Measurements from ENCODE around the gene ATXN1.
"Not testable (repeated sequence)": the region's sequence is repeated elsewhere in the genome, so short reads cannot be mapped to it uniquely, and the experiment has no call there.

The ATXN1 gene

DNA sequence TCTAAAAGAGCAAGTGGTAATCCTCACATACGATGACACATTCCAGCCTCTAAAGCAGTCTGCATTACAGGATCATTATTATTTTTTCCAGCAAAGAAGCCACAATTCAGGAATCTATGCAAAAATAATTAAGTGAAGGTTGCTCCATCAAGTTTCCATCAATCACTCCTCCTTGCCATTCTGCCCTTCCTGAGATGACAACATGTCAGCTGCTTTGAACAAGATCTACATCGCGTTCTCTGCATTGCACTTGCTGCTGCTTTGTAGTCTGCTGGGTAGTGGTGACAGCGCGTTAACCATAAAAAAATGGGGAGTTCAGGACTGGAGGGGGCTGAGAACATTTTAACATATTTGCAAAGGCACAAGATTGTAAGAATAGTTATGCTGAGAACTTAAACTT is 375.2 kb downstream of the ATXN1 start:
- DNase-seq (ENCODE audit: low spot score) = no peak

DNA sequence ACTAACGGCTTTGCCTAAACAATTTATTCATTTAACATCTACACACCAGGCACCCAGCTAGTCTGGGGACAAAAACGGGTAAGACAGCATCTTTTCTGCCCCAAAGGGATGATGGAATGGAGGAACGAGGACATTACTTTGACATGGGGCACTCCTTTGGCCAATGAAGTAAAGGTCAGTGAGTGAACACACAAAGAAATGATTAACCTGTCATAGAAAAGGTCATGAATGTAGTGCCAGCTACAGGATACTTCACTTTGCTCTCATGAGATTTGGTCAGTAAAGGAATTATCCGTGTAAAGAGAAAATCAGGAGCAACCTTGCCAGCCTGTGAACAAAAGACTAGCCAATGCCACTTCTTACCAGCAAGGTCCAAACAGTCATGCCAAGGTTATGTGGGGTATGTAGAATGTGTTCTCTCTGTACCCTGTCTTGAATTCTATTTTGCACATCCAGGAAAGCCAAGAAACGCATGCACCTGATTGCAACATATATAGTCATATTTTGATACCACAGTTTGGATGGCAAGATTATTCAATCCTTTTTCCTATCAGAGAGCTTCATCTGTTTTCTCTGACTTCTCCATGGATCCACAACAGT is 377.6 kb downstream of the ATXN1 start:
- no peak for DNase-seq (ENCODE audit: low spot score)

DNA sequence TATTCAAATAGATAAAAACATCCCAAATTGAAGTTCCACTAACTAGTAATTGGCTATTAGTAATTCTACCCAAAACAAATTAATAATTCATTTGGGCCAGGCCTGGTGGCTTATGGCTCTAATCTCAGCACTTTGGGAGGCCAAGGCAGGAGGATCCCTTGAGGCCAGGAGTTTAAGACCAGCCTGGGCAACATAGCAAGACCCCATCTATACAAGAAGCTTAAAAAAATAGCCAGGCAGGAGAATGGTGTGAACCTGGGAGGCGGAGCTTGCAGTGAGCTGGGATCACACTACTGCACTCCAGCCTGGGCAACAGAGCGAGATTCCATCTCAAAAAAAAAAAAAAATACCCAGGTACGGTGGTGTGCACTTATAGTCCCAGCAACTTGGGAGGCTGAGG is 379.3 kb downstream of the ATXN1 start:
- not testable (repeated sequence) for DNase-seq (ENCODE audit: low spot score)

DNA sequence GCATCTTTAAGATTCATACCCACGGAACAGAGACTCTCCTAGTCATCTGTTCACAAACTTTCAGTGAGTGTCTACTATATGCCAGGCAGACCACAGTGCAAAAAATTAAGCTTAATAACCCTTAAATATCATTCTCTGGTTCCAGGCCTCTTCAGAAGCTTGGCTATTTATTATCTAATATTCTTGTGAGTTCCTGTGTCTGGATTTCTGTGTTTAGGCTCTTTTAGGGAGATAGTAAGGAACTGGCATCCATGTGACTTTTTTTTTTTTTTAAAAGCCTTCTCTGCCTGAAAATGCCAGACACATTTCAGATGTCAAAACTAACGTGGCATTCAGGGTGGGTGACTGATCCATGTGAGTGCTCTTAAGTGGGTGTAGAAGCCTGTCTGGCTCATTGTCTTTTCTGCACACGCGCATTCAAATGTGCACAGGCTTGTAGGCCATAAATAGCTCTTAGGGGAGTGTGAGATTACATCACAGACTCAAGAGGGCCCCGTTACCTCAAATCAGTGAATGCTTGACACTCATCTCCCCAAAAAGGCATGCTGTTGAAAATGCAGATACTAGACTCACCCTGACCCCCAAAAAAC is 380.9 kb downstream of the ATXN1 start:
- DNase-seq (ENCODE audit: low spot score) = no peak

DNA sequence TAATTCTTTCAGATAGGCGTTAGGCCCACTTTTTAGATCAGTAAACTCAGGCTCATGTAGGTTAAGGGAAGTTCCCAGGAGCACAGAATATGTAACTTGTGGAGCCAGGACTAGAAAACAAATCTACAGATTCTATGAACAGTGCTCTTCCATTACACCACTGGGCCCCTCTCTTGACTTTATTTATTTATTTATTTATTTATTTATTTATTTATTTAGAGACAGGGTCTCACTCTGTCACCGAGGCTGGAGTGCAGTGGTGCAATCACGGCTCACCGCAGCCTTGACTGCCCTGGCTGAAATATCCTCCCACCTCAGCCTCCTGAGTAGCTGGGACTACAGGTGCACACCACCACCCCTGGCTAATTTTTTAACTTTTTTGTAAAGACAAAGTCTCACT is 382.9 kb downstream of the ATXN1 start:
- DNase-seq (ENCODE audit: low spot score) = not testable (repeated sequence)

DNA sequence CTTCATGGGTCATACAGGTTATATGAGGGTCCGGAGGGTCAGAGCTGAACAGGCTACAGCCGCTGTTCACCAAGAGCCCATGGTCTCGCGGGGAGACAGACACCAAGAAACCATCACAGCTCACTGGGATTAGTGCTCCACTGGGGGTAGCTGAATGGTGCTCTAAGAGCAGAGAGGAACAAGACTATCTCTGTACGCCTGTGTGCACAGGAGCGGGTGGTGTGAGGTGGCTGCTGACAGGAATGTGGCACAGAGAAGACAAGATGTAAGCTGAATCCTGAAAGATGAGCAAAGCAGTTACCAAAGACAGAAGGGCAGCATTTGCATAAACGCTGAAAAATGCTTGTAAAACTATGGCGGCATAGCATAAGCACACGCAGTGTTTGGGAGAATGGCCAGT is 383.8 kb downstream of the ATXN1 start:
- no peak for DNase-seq (ENCODE audit: low spot score)

DNA sequence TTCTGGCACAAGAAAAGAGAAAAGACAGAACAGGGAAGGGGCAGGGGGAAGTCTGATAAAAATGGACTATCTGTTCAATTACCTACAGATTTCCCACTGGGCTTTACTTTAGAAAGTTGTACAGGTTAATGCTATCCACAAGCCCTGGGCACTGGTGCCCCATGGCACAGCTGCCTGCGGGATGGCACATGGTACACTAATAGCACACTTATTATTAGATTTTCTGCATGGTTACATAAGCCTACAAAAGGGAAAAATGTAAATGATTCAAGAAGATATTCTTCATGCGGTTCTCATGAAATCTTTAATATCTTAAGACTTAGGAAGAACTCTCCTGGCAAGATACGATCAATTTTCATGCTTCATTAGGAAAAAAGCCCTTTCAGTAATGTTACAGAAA is 385.4 kb downstream of the ATXN1 start:
- DNase-seq (ENCODE audit: low spot score) = no peak

DNA sequence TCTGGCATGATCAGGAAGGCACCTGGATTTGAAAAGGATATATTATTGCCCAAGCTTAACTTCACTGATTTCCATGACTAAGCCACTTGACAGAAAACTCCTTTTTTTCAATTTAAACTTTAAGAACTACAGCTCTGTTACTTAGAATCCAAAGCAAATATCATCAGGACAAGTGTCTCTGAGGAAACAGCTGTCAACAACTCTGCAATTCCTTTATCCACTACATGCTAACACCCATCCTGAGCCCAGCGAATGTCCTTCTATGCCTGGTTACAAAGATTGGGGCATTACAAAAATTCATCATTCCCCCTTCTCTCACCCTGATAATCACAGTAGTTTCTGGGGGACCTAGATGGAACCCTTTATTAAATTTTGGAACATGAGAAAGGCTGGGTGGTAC is 386.1 kb downstream of the ATXN1 start:
- no peak for DNase-seq (ENCODE audit: low spot score)

DNA sequence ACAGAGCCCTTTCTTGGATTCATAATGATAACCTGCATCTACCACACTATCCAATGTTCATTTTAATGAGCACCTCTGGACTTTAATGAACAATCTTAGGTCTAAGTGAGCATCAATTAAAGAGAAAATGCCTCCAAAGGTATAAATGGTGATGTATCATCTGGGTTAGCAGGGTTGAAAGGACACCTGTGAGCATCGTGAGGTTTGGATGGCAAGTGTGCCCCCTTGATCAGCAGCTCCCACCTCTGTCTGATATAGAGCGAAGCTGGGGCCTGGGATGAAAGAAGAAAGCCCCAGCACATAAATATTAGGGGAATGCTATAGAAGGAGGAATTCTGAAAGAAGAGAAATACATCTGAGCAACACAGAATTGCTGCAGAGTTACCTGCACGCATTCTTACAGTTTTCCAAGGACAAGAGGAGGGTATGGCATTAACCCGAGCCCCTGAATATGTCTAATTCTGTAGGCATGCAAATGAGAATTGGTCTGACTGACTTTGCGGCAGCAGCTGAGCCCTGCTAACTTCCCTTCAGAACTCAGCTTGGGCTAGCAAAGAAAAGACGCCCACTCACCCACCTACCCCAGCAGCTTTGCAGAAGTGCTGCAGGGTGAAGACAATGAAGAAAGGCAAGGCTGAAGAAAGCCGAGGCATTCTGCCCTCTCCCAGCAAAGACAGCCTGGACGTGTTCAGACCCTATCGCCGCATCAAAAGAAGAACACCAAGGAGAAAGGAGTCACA is 386.6 kb downstream of the ATXN1 start:
- DNase-seq (ENCODE audit: low spot score) = no peak

DNA sequence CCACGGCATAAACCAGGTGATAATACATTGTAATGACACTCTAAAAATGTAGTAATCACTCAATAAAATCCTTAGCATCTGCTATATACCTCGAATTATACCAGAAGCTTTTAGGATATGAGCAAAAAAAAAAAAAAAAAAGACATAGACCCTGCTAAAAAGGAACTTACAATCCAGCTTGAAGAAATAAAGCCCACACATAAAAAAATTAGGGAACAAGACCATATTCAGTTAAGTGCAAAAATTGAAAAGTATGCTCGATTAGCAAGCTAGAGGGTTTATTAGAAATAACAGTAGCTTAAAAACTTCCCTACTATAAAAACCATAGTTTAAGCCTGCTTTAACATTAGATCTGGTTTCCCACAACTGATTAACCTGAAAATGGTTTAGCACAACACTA is 387.2 kb downstream of the ATXN1 start:
- DNase-seq (ENCODE audit: low spot score) = no peak

DNA sequence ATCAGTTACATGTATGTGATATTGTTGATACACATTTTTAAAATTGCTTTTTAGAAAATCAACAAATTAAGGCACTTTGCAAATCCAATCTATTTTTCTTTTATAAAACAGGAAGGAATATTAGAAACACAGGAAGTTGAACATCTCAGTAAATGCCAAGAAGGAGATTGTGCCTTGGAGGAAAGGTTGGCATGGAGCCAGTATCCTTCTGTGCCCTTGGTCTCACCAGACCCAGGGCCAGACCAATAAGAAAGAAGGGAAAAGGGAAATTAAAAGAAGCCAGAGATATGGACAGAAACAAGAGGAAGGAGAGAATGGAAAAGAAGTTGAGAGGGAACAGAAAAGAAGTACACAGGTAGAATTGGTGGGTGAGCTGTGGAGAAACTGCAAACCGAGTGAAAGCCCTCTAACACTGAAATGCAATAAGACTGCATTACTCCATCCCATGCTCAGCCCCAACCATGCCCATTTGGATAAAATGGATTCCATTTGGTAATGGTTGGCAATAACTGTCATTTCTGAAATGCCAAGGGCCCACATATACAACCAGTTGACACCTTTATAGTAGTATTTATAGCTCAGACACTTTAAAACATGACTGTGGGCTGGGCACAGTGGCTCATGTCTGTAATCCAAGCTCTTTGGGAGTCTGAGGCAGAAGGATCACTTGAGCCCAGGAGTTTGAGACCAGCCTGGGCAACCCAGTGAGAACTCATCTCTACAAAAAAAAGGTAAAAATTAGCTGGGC is 389.1 kb downstream of the ATXN1 start:
- no peak for DNase-seq (ENCODE audit: low spot score)

DNA sequence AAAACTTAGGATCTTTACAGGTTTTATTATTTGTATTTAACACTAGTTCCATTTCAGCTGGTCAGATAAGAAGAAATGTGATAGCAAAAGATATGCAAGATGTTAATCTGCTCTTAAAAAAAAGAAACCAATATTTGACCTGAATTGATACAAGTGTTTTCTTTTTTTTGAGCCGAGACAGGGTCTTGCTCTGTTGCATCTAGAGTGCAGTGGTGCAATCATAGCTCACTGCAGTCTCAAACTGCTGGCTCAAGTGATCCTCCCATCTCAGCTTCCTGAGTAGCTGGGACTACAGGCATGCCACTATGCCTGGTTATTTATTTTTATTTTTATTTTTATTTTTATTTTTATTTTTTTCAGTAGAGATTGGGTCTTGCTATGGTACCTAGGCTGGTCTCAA is 389.9 kb downstream of the ATXN1 start:
- no peak for DNase-seq (ENCODE audit: low spot score)

DNA sequence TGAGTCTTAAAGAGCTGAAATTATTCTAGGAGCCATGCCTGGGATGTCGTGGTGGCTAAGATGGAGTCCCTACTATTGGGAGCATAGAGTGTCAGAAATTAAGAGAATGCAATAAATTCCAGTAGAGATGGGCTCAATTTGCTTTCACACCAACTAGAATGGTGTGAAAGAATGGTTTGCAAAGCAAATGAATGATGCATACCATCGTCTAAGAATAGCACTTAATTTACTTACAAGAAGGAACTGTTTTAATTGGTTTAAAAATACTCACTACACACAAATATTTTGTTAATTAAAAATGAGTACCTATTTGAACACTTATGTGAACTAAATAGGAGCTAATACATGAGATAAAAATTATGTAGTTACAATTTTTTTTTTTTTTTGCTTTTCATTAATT is 390.3 kb downstream of the ATXN1 start:
- no peak for DNase-seq (ENCODE audit: low spot score)

DNA sequence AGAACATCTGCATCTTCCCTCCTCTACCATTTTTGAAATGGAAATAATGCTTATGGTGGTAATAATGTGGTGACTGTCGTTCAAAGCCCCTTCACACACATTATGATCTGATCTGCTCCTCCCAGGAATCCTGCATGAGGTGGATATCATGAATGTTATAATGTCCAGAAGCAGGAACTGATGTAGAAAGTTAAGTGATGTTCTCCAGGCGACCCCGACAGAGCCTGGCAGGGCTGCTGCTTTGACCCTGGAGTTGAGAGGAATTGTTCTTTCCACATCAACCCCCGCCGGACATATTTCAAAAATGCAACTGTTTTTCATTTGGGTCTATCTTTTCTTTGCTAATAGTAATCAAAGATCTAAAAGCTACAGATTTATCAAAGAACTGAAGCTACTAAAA is 391.3 kb downstream of the ATXN1 start:
- DNase-seq (ENCODE audit: low spot score) = no peak

DNA sequence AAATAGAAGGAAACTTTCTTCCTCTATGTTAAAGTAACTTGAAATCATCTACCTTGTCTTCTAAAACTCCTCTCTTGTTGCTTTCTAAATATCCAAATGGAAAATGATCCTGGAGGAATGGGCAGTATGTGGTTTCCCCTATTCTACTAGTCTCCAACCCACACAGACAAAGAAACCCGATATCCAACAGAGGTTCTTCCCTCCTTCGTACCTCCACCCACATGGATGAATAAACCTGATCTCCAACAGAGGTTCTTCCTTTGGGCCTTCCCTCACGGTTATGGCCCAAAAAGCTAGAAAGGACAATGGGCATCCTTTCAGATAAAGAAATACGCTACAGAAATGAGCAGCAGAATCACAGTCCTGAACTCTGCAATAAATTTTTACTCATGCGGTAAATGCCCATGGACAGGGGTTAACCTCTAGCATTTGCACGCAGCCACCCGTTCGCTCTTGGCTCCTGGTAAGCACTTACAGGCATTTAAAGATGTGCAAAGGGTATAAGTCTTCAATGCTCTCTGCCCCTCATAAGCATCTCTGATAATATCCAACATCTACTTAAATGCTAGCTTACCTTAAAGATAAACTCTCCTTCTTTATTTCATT is 392.0 kb downstream of the ATXN1 start:
- no peak for DNase-seq (ENCODE audit: low spot score)

DNA sequence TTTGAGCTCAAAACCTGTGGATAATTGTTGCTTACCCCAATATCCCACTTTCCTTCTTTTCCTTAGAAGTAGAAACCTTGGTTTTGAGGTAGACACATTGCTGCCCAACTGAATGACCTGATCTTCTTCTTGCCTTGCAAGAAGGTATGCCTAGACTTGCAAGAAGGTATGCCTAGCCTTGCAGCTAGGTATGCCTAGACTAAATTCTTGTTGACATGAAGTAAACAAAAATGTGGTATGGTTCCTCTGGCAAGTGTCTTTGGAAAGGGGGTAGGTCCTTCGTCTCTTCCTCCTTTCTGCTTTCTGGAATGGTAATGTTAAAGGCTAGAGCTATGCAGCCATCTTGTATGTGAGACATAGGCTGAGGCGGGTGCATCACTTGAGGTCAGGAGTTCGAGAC is 393.7 kb downstream of the ATXN1 start:
- no peak for DNase-seq (ENCODE audit: low spot score)

DNA sequence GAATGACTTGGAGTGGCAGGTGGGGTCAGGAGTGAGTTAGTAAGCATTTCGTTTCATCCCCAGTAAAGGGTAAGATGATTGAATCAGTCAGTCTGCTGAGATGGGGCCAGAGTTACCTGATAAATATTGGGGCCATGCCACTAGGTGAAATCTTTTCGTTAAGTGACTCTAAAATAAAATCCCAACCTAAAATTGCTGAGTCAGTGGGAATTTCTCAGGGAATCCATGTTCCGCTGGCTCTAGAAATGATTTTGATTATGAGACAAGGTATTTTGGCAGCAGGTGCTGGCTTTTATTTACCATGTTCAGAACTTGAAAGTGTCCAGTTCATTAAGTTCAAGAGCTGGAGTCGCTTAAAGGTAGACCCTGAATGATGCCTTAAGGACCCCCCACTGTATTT is 397.5 kb downstream of the ATXN1 start:
- DNase-seq (ENCODE audit: low spot score) = no peak

DNA sequence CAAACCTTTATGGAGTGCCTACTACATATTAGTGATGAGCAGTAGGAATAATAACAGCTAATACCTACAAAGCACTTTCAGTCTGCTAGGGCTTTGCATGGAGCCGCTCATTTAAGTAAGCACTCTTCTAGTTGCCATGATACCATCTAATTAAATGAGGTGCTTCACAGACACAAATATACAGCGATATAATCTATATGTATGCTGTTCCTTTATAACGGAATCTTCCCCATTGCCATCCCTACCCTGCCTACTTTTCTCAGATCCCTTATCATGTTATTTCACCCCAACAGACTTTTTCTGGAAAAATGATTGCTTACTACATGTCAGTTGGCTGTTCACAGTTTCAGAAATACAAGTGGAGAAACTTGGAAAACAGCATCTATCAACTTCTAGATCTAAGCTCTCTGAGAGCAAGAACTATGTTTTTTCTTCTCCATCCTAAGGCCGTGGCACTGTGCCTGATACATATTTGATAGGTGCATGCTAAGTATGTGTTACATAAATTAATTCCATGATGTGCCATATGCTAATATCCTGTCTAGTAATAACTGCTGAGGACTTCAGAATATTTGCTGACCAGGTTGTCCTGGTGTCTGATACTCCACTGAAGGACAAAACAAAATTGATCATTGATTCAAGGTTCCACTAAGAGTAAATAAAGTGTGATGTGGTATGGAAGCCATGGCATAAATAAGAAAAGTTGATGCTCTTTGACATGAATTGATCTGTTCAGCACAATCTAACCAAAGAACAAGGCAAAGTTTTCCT is 398.3 kb downstream of the ATXN1 start:
- no peak for DNase-seq (ENCODE audit: low spot score)

DNA sequence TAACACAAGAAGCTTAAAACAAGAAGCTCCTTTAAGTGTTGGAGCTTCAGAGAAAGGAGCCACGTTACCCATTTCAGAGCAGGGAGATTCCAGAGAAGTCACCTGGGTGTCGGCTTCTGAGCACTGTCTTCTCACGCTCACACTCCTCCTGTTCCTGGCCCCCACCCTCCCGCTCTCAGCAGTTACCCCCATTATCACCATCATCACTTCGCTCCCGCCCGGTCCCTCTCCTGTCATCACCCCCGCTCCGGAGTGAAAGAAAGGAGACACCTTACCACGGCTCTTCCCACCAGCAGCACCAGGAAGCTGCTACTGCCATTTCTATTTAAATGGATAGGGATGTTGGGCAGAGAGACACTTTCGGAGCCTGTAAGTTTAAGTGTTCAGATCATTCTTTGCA is 399.0 kb downstream of the ATXN1 start:
- no peak for DNase-seq (ENCODE audit: low spot score)

DNA sequence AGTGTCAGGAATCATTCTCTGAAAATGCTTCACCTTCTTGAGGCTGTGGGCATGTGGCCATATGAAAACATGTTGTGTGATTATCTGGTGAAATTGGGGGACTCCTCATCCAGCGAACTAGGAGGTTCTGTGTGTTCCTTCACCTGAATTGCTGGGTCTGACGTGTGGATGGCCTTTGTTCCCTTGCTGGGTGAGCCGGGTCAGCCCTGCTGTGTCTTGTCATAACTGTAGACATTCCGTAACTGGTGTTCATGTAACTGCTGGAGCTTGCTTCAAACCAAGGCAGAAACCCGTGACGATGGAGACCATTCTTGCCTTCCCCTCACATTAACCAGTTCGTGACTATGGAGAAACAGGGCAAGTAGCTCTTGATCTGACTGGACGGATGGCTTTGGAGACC is 399.4 kb downstream of the ATXN1 start:
- no peak for DNase-seq (ENCODE audit: low spot score)

DNA sequence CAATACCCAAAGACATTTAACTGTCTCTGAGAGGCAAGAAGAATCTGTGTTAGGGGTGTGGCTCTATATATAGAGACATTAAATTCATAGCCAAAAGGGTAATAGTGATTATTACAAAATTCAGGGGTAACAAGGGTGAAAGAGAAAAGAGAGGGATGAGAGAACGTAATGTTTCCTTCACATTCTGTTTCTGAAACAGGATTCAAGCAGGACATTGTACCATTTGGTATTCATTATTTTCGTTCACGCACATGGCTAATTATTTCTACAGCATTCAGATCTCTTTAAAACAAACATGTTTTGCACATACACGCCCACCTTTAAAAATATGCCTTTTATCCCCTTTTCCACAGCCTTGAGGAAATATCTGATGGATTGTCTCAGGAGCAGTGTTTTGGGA is 400.1 kb downstream of the ATXN1 start:
- no peak for DNase-seq (ENCODE audit: low spot score)

DNA sequence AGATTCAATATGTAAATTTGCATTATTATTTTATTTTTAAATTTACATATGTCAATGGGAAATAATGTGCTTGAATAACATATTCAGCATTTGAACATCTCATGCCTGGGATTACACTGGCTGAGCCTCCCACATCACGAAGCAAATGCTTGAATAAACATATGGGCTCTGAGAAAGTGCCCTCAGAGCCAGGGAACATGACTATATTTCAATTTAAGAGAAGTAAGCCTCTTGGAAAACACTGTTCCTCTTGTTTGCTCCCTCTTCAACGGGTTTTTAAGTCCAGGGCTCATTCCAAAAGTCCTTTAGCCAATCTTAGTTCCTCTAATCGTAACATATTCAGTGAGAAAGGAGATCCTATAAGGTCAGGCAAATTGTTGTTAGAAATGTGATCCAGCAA is 400.9 kb downstream of the ATXN1 start:
- no peak for DNase-seq (ENCODE audit: low spot score)
